Heart right ventricle (tissue), 16 donors: Measurements from ENCODE around the gene KRTAP10-10. TPM values are rescaled to one million over a fixed set of nuclear protein-coding genes. Genes with fewer than 3 reads are reported as not detected.

Experiments
- ATAC-seq, 8 donors: fragments of 200-7000 bp; cut with Tn5 transposase; one replicate each; pipeline ENCODE4 v1.9.1; 2020; ENCODE audit warnings: mild to moderate bottlenecking in 8 of 8, moderate library complexity in 8 of 8, moderate number of reproducible peaks in 1 of 8
- DNase-seq, 2 donors: peaks; one replicate each; pipeline ENCODE4 v3.0.0-alpha.2; 2020
- H3K27ac ChIP-seq, 10 donors: fragments of 200-600 bp; sonication (generic) in 2 of 10; one replicate each; pipeline versions ENCODE4 v1.5.0 to v1.8.0; 2020 to 2022; ENCODE audit warnings: mild to moderate bottlenecking in 3 of 10
- H3K27me3 ChIP-seq, 7 donors: fragments of 200-600 bp; one replicate each; pipeline ENCODE4 v1.8.0; 2021 to 2022; ENCODE audit warnings: mild to moderate bottlenecking in 2 of 7
- H3K36me3 ChIP-seq, 9 donors: fragments of 200-600 bp; sonication (generic) in 1 of 9; one replicate each; pipeline versions ENCODE4 v1.5.0 to v1.8.0; 2020 to 2022; ENCODE audit warnings: mild to moderate bottlenecking in 2 of 9
- H3K4me1 ChIP-seq, 9 donors: fragments of 200-600 bp; sonication (generic) in 1 of 9; one replicate each; pipeline versions ENCODE4 v1.5.0 to v1.8.0; 2020 to 2022; ENCODE audit warnings: mild to moderate bottlenecking in 4 of 9
- H3K4me3 ChIP-seq, 10 donors: fragments of 200-600 bp; sonication (generic) in 2 of 10; one replicate each; pipeline versions ENCODE4 v1.5.0 to v1.8.0; 2020 to 2022; ENCODE audit warnings: mild to moderate bottlenecking in 7 of 10, moderate library complexity in 2 of 10
- H3K9me3 ChIP-seq, 11 donors: fragments of 200-600 bp in 10 of 11; sonication (generic) in 2 of 11; one replicate each; pipeline versions ENCODE4 v1.5.0 to v1.8.0; 2013 to 2022; ENCODE audit warnings: mild to moderate bottlenecking in 2 of 11, control low read depth in 1 of 11, moderate library complexity in 1 of 11
- WGBS, 2 donors: extraction: QIAGEN DNeasy Blood & Tissue Kit; methylation state at CpG; one replicate each; pipeline ENCODE4 v1.1.7; 2013; ENCODE audit warnings: inconsistent platforms in 1 of 2; 5-methylcytosine and 5-hydroxymethylcytosine counted together
- intact Hi-C, 10 donors: fragments of 100-400 bp; cut with DNase I; formaldehyde crosslinking; loops; one replicate each; pipeline versions ENCODE4 v1.11.1 to v1.14.2; 2022
- polyA plus RNA-seq, 2 donors: library from polyadenylated mRNA; stranded (reverse); fragments of 200-250 nt; gene quantifications; one replicate each; pipeline ENCODE4 v1.2.3, GENCODE V29; 2013
- total RNA-seq, 10 donors: library from RNA; stranded (reverse); fragmentation: NEBNext Ultra II Directional in 3 of 10; extraction: Animal tissue kit (Norgen Biotek cat#: 25700) in 3 of 10; gene quantifications; one replicate each; pipeline versions ENCODE4 v1.2.1 to v1.2.4, GENCODE V29; 2021 to 2023
- TF ChIP-seq, protein P1 (sequence below), 9 donors: fragments of 200-600 bp; sonication (generic) in 2 of 9; IDR thresholded peaks; one replicate each; pipeline versions ENCODE4 v1.5.0 to v1.8.0; 2021 to 2022; ENCODE audit warnings: antibody characterized with exemption in 9 of 9, mild to moderate bottlenecking in 5 of 9, moderate library complexity in 1 of 9
- donor health status: Arrhythmogenic right ventricular cardiomyopathy.
- donor health status: ischemic (EF 13 %, LVEDD 7.1; RV severe dilation, severe dysfunction).
- donor health status: healthy with polysubstance abuse.
- donor health status: DM: no; HTN: yes; CAD: no.
- donor health status: DM: no; HTN: no; CAD: no.
- donor health status: ischemic (EF 25% LVEDD 6.9; RV normal size, moderate dysfunction).
- donor health status: ischemic (EF 25% LVEDD 5.7; RV mildly dilated, moderate dysfunction).
- donor health status: healthy.
- donor health status: DM: yes; HTN: yes; CAD: no.
- donor health status: Ischemic cardiomyopathy.
- donor health status: ischemic (EF 35%, LVEDD 5.7; RV mildly dilated, moderate dysfunction).
- donor health status: nonischemic (EF 11% LVEDD 7.7; RV severe dilation, severe dysfunction).
- donor health status: DM: yes; HTN: yes; CAD: no.
- donor health status: PGD.
- donor health status: ischemic (EF 29% LVEDD 5.4; RV normal size, mild dysfunction).
- donor health status: nonischemic (EF 23%, LVEDD 6.1; RV moderate dilation, normal function).

Gene KRTAP10-10
- total and polyA plus RNA-seq, 12 donors: not detected

DNA sequence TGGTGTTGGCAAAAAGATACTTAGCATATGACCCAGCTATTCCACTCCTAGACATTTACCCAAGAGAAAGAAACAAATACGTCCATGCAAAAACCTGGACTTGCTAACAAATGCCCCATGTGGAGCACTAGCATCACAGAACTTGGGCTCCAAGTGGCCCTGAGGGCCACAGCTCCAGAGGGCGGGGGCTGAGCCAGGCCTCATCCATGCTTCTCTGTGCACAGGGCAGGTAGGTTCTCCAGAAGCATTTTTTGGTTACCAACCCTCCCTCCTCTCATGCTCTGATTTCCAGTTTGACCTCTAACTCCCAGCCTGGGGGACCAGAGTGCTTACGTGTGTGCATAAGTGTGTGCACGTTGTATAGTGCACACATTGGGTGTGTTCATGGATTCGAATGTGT is 27.5 kb downstream of the KRTAP10-10 start:
- H3K9me3 ChIP-seq: peaks cover 0 to 19% (median 0%) of the 10 kb centered on the region in 11 donors
- no peak overlapping the region for H3K4me3 ChIP-seq
- H3K27ac ChIP-seq: no peak overlapping the region
- intact Hi-C loops: loop anchor here in 1 of 10 donors (2.0 kb wide), 1 partner anchor 20 kb away; no protein-coding TSS in a partner anchor
- peaks cover 0 to 6% (median 0%) of the 10 kb centered on the region in 7 donors for H3K27me3 ChIP-seq
- no peak for ATAC-seq
- TF ChIP-seq, protein P1, sequence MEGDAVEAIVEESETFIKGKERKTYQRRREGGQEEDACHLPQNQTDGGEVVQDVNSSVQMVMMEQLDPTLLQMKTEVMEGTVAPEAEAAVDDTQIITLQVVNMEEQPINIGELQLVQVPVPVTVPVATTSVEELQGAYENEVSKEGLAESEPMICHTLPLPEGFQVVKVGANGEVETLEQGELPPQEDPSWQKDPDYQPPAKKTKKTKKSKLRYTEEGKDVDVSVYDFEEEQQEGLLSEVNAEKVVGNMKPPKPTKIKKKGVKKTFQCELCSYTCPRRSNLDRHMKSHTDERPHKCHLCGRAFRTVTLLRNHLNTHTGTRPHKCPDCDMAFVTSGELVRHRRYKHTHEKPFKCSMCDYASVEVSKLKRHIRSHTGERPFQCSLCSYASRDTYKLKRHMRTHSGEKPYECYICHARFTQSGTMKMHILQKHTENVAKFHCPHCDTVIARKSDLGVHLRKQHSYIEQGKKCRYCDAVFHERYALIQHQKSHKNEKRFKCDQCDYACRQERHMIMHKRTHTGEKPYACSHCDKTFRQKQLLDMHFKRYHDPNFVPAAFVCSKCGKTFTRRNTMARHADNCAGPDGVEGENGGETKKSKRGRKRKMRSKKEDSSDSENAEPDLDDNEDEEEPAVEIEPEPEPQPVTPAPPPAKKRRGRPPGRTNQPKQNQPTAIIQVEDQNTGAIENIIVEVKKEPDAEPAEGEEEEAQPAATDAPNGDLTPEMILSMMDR (IDR thresholded peaks at IDR 0.05): no peak
- WGBS, 2 donors: 85 to 88% methylated on average over 5 of the region's 5 CpGs
- no peaks in the 10 kb centered on the region for H3K36me3 ChIP-seq
- H3K4me1 ChIP-seq: no peaks in the 10 kb centered on the region
- no peak for DNase-seq

DNA sequence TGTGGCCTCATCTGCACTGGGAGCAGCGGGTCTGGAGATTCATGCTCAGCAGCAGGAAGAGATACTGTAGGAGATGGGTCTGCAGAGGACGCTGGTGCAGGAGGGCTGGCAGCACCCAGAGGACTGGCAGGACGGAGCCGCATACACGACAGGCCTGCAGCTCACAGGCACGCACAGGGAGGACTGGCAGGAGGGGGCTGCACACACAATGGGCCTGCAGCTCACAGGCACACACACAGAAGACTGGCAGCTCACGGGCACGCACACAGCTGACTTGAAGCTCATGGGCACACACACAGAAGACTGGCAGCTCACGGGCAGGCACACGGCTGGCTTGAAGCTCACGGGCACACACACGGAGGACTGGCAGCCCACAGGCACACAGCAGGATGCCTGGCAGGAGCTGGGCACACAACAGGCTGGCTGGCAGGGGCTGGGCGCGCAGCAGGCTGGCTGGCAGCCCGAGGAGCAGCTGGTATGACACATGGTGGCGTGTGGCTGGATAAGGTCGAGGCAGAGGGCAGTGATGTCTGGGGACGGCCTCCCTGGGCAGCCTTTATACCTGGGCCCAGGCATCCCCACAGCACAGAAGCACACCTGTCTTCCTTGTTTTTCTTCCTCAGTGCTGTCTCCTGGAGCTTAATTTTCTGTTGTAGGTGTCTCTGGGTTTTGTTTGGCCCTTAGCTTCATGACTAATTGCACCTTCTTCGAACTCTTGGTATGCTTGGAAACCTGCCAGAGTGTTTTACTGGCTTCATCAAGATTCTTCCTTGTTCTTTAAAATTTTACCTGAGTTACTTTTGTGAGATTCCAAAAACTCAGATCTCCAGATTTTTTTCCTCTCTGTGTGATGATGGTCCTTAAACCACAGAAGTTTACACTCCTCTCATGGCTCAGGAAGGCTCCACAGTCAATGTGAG is 29.5 kb downstream of the KRTAP10-10 start, which contains the start of gene KRTAP12-2:
KRTAP12-2 (minus strand) TSS at position 527 of the 920 bp plus-strand sequence; CDS start at position 486, 41 bp downstream.
- TF ChIP-seq, protein P1 (IDR thresholded peaks at IDR 0.05): no peak
- H3K27ac ChIP-seq: no peak within 1 kb of the TSS
- H3K4me1 ChIP-seq: no peaks in the 10 kb centered on the region
- peaks cover 0 to 35% (median 5%) of the 10 kb centered on the region in 11 donors for H3K9me3 ChIP-seq
- H3K27me3 ChIP-seq: peaks cover 0 to 3% (median 0%) of the 10 kb centered on the region in 7 donors
- DNase-seq (peak in 1 of 2 donors; percentile 35), ATAC-seq (peak; percentile 41 to 99 (median 87))
- intact Hi-C loops: no loop called here
- H3K36me3 ChIP-seq: no peaks in the 10 kb centered on the region
- H3K4me3 ChIP-seq: no peak within 1 kb of the TSS
- WGBS, 2 donors: 66 to 75% methylated on average over 19 of the region's 19 CpGs

DNA sequence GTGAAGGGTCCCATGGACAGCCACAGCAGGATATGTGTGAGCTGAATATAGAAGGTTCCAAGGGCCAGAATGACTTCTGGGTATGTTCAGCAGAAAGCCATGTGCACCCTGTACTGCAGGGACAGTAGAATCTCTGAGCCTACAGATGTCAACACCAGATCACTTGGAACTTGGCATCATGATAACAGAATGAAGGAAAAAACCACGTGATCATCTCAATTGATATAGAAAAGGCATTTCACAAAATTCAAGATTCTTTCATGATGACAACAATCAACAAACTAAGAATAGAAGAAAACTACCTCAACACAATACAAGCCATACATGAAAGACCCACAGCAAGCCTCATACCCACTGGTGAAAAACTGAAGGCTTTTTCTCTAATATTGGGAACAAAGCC is 30.5 kb downstream of the KRTAP10-10 start:
- intact Hi-C loops: no loop called here
- no peak overlapping the region for H3K4me3 ChIP-seq
- peaks cover 0 to 3% (median 0%) of the 10 kb centered on the region in 7 donors for H3K27me3 ChIP-seq
- TF ChIP-seq, protein P1 (IDR thresholded peaks at IDR 0.05): no peak
- no peaks in the 10 kb centered on the region for H3K4me1 ChIP-seq
- 57 to 68% methylated on average over 1 of the region's 1 CpG for WGBS, 2 donors
- ATAC-seq (no peak), DNase-seq (no peak)
- peaks cover 0 to 44% (median 12%) of the 10 kb centered on the region in 11 donors for H3K9me3 ChIP-seq
- no peaks in the 10 kb centered on the region for H3K36me3 ChIP-seq
- no peak overlapping the region for H3K27ac ChIP-seq

DNA sequence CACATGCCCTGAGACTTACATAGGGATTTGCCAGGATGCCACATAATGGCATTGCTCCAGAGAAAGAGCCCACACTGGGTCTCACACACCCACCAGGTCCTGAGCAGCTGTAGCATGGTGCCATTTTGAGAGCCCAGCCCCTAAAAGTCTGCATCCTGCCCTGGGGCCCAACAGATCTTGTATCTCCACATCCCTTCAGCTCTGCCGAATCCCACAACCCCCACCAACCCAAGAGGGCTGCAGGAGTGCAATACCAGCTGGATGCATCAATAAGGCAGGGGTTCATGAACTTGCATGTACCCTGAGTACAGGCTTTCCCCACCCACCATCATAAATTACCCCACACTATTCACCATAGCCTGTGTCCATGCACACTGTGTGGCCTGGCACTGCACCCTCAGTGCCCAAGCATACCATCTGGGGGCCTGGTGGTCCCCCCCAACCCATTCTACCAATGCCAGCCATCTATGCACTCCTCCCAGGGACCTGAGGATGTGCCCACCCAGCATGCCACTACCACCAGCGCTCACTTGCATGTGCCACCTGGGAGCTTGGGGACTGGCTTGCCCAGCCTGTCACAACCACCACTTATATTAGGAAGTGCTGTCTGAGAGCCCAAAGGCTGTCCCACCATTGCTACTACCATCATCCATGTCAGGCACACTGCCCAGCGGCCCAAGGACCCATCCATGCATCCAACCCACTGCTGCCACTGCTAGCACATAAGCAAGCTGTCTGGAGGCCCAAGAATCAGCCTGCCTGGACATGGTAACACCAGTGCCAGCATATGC is 33.7 kb downstream of the KRTAP10-10 start:
- intact Hi-C loops: no loop called here
- H3K27me3 ChIP-seq: peaks cover 0 to 3% (median 0%) of the 10 kb centered on the region in 7 donors
- no peak overlapping the region for H3K27ac ChIP-seq
- no peak overlapping the region for H3K4me3 ChIP-seq
- H3K36me3 ChIP-seq: no peaks in the 10 kb centered on the region
- TF ChIP-seq, protein P1 (IDR thresholded peaks at IDR 0.05): no peak
- no peak for ATAC-seq
- H3K4me1 ChIP-seq: no peaks in the 10 kb centered on the region
- H3K9me3 ChIP-seq: peaks cover 0 to 57% (median 25%) of the 10 kb centered on the region in 11 donors
- WGBS, 2 donors: 74 to 76% methylated on average over 3 of the region's 3 CpGs
- no peak for DNase-seq
